Uterus (tissue), 4 donors: ENCODE results near the gene LPP. TPM values are rescaled to one million over a fixed set of nuclear protein-coding genes. Genes with fewer than 3 reads are reported as not detected.
A peak's percentile ranks its signal among the peaks of the same experiment; 100 is the strongest.

Experiments
- DNase-seq, 2 donors: peaks; one replicate each; pipeline ENCODE4 v3.0.0-alpha.2; 2019 to 2020
- H3K27ac ChIP-seq, 2 donors: fragments of 200-600 bp; sonication (generic); 1 replicate in 1 of 2; 2 replicates in 1 of 2; pipeline ENCODE4 v1.5.1; 2016 to 2018
- H3K27me3 ChIP-seq, 2 donors: fragments of 200-600 bp; sonication (generic); one replicate each; pipeline ENCODE4 v1.5.1; 2018 to 2019; ENCODE audit warnings: control low read depth in 1 of 2
- H3K36me3 ChIP-seq, 2 donors: fragments of 200-600 bp; sonication (generic); one replicate each; pipeline ENCODE4 v1.5.1; 2019; ENCODE audit warnings: control low read depth in 1 of 2
- H3K4me1 ChIP-seq, 2 donors: fragments of 200-600 bp; sonication (generic); one replicate each; pipeline ENCODE4 v1.5.1; 2018 to 2019; ENCODE audit warnings: control low read depth in 1 of 2
- H3K4me3 ChIP-seq, 2 donors: fragments of 200-600 bp; sonication (generic); 1 replicate in 1 of 2; 2 replicates in 1 of 2; pipeline ENCODE4 v1.5.1; 2018 to 2019; ENCODE audit warnings: mild to moderate bottlenecking in 1 of 2
- H3K9me3 ChIP-seq, 2 donors: fragments of 200-600 bp; sonication (generic); one replicate each; pipeline ENCODE4 v1.5.1; 2019; ENCODE audit warnings: control low read depth in 1 of 2
- CTCF ChIP-seq, 4 experiments: fragments of 200-600 bp in 2 of 4; fragments of 450-650 bp in 2 of 4; sonication (generic) in 2 of 4; IDR thresholded peaks; one replicate each; pipeline ENCODE4 v1.5.1; 2016 to 2019; ENCODE audit warnings: antibody characterized with exemption in 4 of 4, mild to moderate bottlenecking in 2 of 4, moderate library complexity in 1 of 4
- POLR2A ChIP-seq, 2 donors: fragments of 450-650 bp; IDR thresholded peaks; one replicate each; pipeline ENCODE4 v1.6.1; 2016; ENCODE audit warnings: antibody characterized with exemption in 2 of 2, mild to moderate bottlenecking in 1 of 2, moderate library complexity in 1 of 2
- intact Hi-C: fragments of 100-400 bp; cut with DNase I; formaldehyde crosslinking; loops from one replicate; pipeline ENCODE4 v1.15.1; 2023; ENCODE audit warnings: low total_unique reads
- total RNA-seq, 4 donors: library from RNA; depleted of rRNA in 3 of 4; stranded (reverse); fragments of >200 nt in 3 of 4; gene quantifications; one replicate each; pipeline versions ENCODE4 v1.1.0 to v1.2.4, GENCODE V29; 2014 to 2023
- donor health status: DM: yes; HTN: yes; CAD: no.

The LPP gene
- total RNA-seq, 4 donors from 2014 or later, result 180 to 1,374 (median 712) TPM

- intact Hi-C loops, result loop anchor here (10.0 kb wide), 1 partner anchor 108 kb away; the partner anchor contains the start of gene LPP
- Histone ChIP-seq H3K27ac (peak overlapping the region; percentile 96 to 97), H3K27me3 (no peaks in the 10 kb centered on the region), H3K9me3 (no peaks in the 10 kb centered on the region), H3K4me3 (no peak overlapping the region), H3K4me1 (peaks cover 5 to 14% of the 10 kb centered on the region in 2 donors), H3K36me3 (no peaks in the 10 kb centered on the region)
- TF ChIP-seq POLR2A (IDR thresholded peaks at IDR 0.05) (peak in 1 of 2 donors; percentile 15), CTCF (IDR thresholded peaks at IDR 0.05) (no peak)
- peak in 1 of 2 donors; percentile 60 for DNase-seq
These were observed 109.1 kb downstream of the LPP start for GRCh38 chr3:188262913-188263683.

- no peak for TF ChIP-seq CTCF (IDR thresholded peaks at IDR 0.05)
- peak in 1 of 2 donors; percentile 51 for TF ChIP-seq POLR2A (IDR thresholded peaks at IDR 0.05)
- peaks cover 5 to 14% of the 10 kb centered on the region in 2 donors for H3K4me1 ChIP-seq
- intact Hi-C loops, result loop anchor here (5.0 to 10.0 kb wide), 2 partner anchors 110 to 522 kb away; partner anchors contain the start of gene LPP
- peak overlapping the region; percentile 23 for H3K4me3 ChIP-seq
- H3K27me3 ChIP-seq, result no peaks in the 10 kb centered on the region
- H3K9me3 ChIP-seq, result no peaks in the 10 kb centered on the region
- DNase-seq, result peak; percentile 66 to 78
- no peaks in the 10 kb centered on the region for H3K36me3 ChIP-seq
- peak overlapping the region; percentile 96 to 97 for H3K27ac ChIP-seq
These were observed 110.6 kb downstream of the LPP start for GRCh38 chr3:188264226-188265207.

GRCh38 chr3:188266562-188267274, 112.8 kb downstream of the LPP start:
- intact Hi-C loops, result loop anchor here (5.0 to 10.0 kb wide), 2 partner anchors 112 to 524 kb away; partner anchors contain the start of gene LPP
- no peaks in the 10 kb centered on the region for H3K27me3 ChIP-seq
- peak overlapping the region; percentile 96 to 97 for H3K27ac ChIP-seq
- peaks cover 11 to 15% of the 10 kb centered on the region in 2 donors for H3K4me1 ChIP-seq
- no peaks in the 10 kb centered on the region for H3K36me3 ChIP-seq
- peak; percentile 16 to 54 for TF ChIP-seq POLR2A (IDR thresholded peaks at IDR 0.05)
- TF ChIP-seq CTCF (IDR thresholded peaks at IDR 0.05), result no peak
- DNase-seq, result peak; percentile 63 to 81
- no peaks in the 10 kb centered on the region for H3K9me3 ChIP-seq
- peak overlapping the region; percentile 9 to 23 for H3K4me3 ChIP-seq

GRCh38 chr3:188267790-188268335, 113.9 kb downstream of the LPP start:
- Histone ChIP-seq H3K9me3 (no peaks in the 10 kb centered on the region), H3K4me3 (no peak overlapping the region), H3K27me3 (no peaks in the 10 kb centered on the region), H3K36me3 (no peaks in the 10 kb centered on the region), H3K4me1 (peaks cover 11 to 26% of the 10 kb centered on the region in 2 donors), H3K27ac (peak overlapping the region; percentile 96 to 97)
- TF ChIP-seq CTCF (IDR thresholded peaks at IDR 0.05), result no peak
- no peak for TF ChIP-seq POLR2A (IDR thresholded peaks at IDR 0.05)
- no peak for DNase-seq
- intact Hi-C loops, result loop anchor here (5.0 to 10.0 kb wide), 2 partner anchors 113 to 526 kb away; partner anchors contain the start of gene LPP
